HG02678 (cell line): ENCODE measurements around the gene SPAG9.
"Not testable (repeated sequence)": the region's sequence is repeated elsewhere in the genome, so short reads cannot be mapped to it uniquely, and the experiment has no call there.

ENCODE experiments used
- ATAC-seq: cut with Tn5 transposase; IDR thresholded peaks from one replicate; pipeline ENCODE4 v1.9.1; 2021; ENCODE audit warnings: mild to moderate bottlenecking, moderate library complexity; ENCODE audit not compliant: unreplicated experiment

The SPAG9 gene

GRCh38 chr17:50941676-50942048, 179.0 kb downstream of the SPAG9 start:
- ATAC-seq, result not testable (repeated sequence)

DNA sequence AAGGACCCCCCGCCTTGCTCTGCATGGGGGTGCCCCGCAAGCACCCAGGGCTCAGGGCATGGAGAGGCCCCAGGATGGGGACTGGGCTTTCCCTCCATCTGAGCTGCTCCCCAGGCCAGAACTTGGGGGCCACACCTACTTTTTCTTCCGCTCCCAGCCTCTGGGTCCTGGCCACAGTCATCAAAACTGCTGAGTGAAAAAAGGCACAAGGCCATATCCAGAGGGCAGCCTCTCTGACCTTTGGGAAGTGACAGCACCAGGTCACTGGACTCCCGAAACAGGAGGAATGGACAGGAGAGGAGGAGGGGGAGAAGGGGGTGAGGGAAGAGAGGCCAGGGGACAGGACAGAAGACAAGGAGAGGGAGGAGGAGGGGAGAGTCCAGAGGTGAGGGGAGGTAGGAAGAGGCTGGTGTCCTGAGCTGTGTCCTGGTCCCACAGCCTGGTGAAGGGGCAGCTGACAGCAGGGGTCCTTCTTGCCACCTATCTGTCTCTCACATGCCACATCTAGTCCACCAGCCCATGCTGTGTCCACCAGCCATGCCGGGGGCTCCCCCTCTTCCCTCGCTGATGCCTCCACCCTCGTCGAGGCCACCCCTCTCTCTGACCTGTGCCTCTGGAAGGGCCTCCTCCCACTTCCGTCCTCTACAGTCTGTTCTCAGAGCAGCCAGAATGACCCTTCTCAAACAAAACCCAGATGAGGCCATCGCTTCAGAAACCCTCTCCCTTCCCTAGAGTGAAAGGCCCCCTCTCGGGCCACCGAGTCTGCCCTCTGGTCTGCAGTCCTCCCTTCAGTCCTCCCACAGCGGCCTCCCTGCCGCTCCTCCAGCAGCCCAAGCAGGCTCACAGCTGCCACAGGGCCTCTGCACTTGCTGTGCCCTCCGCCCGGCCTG, 180.6 kb downstream of the SPAG9 start:
- no peak for ATAC-seq

DNA sequence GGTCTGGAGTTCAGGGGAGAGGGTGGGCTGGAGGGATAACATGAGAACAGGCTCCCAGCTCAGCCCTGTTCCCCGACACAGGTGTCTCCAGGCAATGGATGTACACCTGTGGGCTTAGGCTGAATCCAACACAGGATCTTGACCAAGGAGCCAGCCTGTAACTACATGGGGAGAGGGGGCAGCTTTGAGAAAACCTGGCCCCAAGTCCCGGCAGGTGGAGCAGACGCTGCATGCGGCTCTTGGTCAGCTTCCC, 181.2 kb downstream of the SPAG9 start:
- no peak for ATAC-seq

- ATAC-seq, result no peak
Measured at GRCh38 chr17:50938821-50939541, 181.7 kb downstream of the SPAG9 start.

DNA sequence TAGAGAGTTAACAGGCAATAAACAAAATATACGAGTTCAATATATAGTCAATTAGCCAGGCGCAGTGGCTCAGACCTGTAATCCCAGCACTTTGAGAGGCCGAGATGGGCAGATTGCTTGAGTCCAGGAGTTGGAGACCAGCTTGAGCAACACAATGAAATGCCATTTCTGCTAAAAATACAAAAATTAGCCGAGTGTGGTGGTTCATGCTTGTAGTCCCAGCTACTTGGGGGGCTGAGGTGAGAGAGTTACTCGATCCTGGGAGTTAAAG, 184.7 kb downstream of the SPAG9 start:
- ATAC-seq, result no peak

DNA sequence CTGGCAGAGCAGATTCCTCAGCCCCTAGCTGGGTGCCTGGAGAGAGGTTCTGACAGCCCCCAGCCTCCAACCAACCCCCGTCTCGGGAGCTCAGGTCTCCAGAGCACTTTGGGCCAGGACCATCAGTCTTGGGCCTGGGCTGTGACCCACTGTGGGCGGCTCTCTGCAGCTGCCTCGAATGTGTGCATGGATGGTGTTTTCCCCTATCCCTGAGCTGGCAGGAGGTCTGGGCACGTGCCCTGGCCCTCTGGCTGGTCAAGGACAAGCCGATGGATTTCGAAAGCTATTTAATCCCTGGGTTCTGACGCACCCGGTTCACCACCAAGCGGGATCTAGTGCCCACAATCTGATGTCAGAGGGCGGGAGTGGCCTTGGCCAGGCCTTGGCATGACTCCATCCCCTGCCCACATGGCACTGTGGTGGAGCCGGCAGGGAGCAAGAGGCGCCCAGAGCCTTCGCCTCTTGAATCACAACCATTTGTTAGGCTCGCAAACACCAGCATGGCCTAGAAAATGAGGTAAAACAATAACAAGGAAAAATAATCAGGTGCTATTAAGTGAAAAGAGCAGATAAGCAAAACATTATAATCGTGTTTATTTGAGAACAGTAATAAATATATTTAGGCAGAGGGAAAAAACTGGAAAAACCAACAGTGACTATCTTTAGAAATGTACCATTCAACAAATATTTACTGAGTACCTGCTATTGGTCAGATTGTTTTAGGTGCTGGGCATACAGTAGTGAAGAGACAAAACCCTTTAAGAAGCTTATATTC, 185.3 kb downstream of the SPAG9 start:
- no peak for ATAC-seq

GRCh38 chr17:50934672-50935220, 185.9 kb downstream of the SPAG9 start:
- ATAC-seq, result no peak

- ATAC-seq, result no peak
Measured at GRCh38 chr17:50934161-50934560, 186.5 kb downstream of the SPAG9 start.

GRCh38 chr17:50931144-50931908, 189.3 kb downstream of the SPAG9 start:
- ATAC-seq, result no peak

GRCh38 chr17:50928646-50929045, 192.0 kb downstream of the SPAG9 start:
- no peak for ATAC-seq

DNA sequence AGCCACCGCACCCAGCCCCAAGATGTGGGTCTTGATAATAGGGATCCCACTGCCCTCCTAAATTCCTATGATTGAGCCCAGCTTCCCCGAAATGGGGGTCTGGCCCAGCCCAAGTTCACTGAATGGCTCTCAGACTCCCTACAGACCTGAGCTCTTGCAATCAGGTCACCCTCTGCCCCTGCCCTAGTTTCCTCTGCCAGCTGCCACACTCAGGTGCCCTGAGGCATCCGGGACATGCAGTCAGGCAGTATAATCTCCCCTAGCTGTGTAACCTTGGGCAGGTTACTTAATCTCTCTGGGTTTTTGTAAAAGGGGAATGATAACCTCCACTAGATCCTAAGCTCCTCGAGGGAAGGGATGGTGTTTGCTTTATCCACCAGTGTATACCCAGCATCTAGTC, 193.4 kb downstream of the SPAG9 start:
- no peak for ATAC-seq

DNA sequence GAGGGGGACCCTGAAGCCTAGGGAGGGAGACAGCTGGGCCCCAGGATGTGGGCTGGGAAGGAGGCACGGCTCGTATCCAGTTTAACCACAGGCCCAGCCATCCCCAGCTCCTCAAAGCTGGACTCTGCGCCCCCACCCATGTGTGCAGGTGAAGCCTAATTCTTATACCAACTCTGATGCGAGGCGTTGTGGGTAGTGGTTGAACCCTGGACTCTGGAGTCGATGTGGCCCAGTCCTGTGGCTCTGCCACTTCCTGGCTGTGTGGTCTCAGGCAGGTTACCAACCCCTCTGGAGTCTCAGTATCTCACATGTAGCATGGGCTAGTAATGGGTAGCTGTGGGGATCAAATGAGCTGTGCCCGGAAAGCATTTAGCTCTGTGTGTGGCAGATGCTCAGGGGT, 194.1 kb downstream of the SPAG9 start:
- ATAC-seq, result no peak

DNA sequence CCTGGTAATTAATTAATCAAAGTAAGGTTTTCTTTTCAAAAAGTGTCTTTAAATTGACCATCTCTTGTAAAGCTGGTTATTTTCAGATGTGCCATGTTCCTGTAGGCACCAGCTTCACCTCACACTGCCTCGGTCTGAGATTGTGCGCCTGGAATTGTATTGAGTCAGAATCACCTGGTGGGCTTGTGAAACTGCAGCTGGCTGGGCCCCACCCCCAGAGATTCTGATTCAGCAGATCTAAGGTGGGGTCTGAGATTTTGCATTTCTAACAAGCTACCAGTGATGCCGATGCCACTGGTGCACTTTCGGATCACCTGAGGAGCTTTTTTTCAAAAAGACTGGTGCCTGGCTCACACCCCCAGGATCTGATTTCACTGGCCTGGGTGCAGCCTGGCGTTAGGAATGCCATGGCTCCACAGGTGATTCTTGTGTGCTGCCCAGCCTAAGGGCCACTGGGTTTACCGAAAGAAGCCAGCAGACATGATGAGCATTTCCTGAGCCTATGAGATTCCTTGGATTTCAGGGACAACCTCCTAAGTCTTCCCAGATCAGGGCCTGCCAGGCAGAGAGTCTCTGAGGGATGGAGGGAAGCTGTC, 195.3 kb downstream of the SPAG9 start:
- no peak for ATAC-seq

DNA sequence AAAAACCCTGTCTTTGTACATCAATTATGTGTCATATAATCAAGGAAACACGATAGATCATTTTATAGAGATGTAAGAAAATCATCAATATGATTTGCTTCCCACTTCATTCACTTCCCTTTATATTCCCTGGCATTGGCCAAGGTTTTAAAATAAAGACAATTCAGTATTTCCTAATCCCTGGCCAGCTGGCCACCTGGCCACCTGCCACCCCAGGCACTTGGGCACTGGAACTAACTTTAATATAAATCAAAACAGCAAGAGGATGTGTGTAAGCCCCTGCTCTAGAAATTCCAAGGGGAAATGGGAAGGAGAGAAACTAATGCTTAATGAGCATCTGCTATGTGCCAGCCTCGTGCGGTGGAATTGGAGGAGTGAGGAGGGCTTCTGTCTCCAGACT, 195.9 kb downstream of the SPAG9 start:
- ATAC-seq, result no peak

DNA sequence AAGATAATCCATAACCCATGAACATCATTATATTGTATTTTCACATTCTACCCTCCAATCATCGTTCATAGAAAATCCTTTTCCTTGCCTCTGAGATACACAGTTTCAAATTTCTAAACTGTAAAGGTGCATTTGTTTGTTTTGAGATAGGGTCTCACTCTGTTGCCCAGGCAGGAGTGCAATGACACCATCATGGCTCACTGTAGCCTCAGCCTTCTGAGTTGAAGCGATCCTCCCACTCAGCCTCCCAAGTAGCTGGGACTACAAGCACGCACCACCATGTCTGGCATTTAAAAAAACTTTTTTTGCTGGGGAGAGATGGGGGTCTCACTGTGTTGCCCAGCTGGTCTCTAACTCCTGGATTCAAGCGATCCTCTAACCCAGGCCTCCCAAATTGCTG, 196.4 kb downstream of the SPAG9 start:
- no peak for ATAC-seq

GRCh38 chr17:50923611-50924010, 197.1 kb downstream of the SPAG9 start:
- no peak for ATAC-seq

- ATAC-seq, result no peak
Measured at GRCh38 chr17:50922721-50923405, 197.8 kb downstream of the SPAG9 start.

DNA sequence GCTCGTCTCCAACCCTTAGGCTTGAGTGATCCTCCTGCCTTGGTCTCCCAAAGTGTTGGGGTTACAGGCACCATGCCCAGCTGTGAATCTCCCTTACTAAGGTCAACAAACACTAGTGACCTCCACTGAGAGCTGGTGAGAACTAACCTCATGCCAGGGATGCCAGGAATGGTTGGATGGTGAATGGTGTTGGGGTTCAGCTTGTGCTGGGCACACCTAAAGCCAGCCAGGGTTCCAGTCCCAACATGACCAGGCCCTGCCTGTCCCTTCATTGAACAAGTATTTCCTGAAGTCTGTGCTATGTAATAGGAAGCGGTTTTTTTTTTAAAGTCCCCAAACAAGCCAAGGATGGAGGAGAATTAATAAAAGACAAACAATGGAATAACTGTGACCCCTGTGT, 198.6 kb downstream of the SPAG9 start:
- no peak for ATAC-seq

GRCh38 chr17:50920891-50921586, 199.6 kb downstream of the SPAG9 start:
- no peak for ATAC-seq

DNA sequence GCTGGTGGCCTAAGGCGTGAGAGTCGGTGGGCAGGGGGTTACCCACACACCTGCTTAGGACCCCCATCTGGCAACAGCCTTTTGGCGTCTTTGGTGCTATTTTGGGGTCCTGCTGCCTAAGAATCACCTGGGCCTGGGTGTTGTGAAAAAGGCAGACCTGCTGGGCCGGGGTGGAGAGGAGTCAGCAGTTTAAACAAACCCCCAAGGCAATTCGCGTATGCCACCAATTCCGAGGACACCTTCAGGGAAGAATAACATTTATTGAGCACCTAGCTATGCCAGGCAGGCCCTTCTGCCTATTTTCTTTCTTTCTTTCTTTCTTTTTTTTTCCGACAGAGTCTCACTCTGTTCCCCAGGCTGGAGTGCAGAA, 200.6 kb downstream of the SPAG9 start:
- ATAC-seq, result no peak
